ENCODE measurements around the gene FAM199X. TPM values are rescaled to one million over a fixed set of nuclear protein-coding genes. Genes with fewer than 3 reads are reported as not detected.
"Not testable (repeated sequence)": the region's sequence is repeated elsewhere in the genome, so short reads cannot be mapped to it uniquely, and the experiment has no call there.

The FAM199X gene
- total and polyA plus RNA-seq, 2 donors from 2014 or later, result 12.6 to 37.4 TPM

DNA sequence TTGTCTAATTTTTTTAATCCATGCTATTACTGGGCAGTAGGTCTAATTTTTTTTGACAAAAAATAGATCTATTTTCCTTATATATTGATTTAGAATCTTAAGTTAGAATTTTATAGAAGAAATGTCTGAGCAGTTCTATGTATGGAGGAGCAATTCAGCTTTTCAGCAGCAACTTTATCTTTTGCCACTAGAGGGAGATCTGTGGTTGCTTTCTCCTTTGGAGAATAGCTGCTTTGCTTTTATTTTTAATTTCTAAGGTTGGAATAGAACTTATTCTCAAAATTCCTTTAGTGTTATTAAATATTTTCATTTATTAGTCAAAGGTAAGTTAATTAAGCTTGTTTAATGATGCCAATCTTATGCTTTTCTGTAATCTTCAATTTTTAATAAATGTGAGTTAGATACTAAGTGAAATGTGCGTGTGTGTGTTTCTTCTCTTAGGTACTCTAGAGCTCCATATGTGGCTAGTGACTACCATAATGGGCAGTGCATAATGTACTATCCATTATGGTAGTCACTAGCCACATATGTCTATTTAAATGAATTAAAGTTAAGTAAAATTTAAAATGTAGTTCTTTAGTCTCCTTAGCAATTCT, 29.3 kb downstream of the FAM199X start:
- intact Hi-C loops (cut with DNase I), result no loop called here
- H3K4me1 ChIP-seq (ENCODE audit: control insufficient read depth in 2 of 3, insufficient read depth in 2 of 3, low read depth in 1 of 3, low read length in 3 of 3), result no peaks in the 10 kb centered on the region

GRCh38 chrX:104205548-104205947, 39.3 kb downstream of the FAM199X start:
- H3K36me3 ChIP-seq (ENCODE audit: control insufficient read depth in 2 of 3, insufficient read depth in 3 of 3, low read length in 3 of 3), result peaks cover 0 to 3% (median 0%) of the 10 kb centered on the region in 3 donors
- no peak for TF ChIP-seq CTCF (IDR thresholded peaks at IDR 0.05; ENCODE audit: borderline replicate concordance, extremely low read depth, insufficient read depth)
- no peaks in the 10 kb centered on the region for H3K4me1 ChIP-seq (ENCODE audit: control insufficient read depth in 2 of 3, insufficient read depth in 2 of 3, low read depth in 1 of 3, low read length in 3 of 3)
- no peak overlapping the region for H3K4me3 ChIP-seq (ENCODE audit: low read length in 3 of 3)
- H3K27ac ChIP-seq (ENCODE audit: low read depth in 2 of 2, low read length in 2 of 2), result no peak overlapping the region
- peaks cover 2% of the 10 kb centered on the region for H3K27me3 ChIP-seq (ENCODE audit: control insufficient read depth, insufficient read depth, low read length)
- H3K9ac ChIP-seq (ENCODE audit: low read length in 3 of 3), result no peak overlapping the region
- no peaks in the 10 kb centered on the region for H3K9me3 ChIP-seq (ENCODE audit: control insufficient read depth in 2 of 3, insufficient read depth in 1 of 3, low read length in 3 of 3)
- no peak for FAIRE-seq
- no peak for DNase-seq
- intact Hi-C loops (cut with DNase I), result no loop called here

More for the DNA sequence above, 29.3 kb downstream of the FAM199X start:
- peak; percentile 47 for TF ChIP-seq CTCF (IDR thresholded peaks at IDR 0.05; ENCODE audit: borderline replicate concordance, extremely low read depth, insufficient read depth)
- Histone ChIP-seq H3K27me3 (ENCODE audit: control insufficient read depth, insufficient read depth, low read length) (no peaks in the 10 kb centered on the region), H3K36me3 (ENCODE audit: control insufficient read depth in 2 of 3, insufficient read depth in 3 of 3, low read length in 3 of 3) (peaks cover 0 to 3% (median 0%) of the 10 kb centered on the region in 3 donors), H3K9ac (ENCODE audit: low read length in 3 of 3) (no peak overlapping the region), H3K9me3 (ENCODE audit: control insufficient read depth in 2 of 3, insufficient read depth in 1 of 3, low read length in 3 of 3) (no peaks in the 10 kb centered on the region), H3K27ac (ENCODE audit: low read depth in 2 of 2, low read length in 2 of 2) (no peak overlapping the region), H3K4me3 (ENCODE audit: low read length in 3 of 3) (no peak overlapping the region)
- FAIRE-seq, result peak; percentile 99
- DNase-seq, result peak in 2 of 5 donors; percentile 36 to 43

DNA sequence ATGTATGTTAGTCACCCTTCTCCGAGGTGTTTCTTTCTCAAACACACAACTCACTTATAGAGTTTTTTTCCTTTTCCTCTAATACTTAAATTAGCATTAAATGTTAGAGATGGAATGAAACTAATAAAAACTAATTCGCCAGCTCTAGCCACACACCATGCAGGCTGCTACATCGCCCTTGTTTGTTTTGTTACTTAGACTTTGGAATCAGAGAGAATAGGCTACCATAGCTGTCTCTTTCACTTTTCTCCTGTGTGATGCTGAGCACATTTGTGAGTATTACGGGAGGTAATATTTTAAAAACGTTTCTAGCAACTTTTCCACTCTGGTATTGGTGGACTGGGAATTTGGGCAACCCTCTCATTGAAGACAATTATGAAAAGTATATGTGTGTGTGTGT, 44.9 kb downstream of the FAM199X start:
- Histone ChIP-seq H3K9me3 (ENCODE audit: control insufficient read depth in 2 of 3, insufficient read depth in 1 of 3, low read length in 3 of 3) (no peaks in the 10 kb centered on the region), H3K36me3 (ENCODE audit: control insufficient read depth in 2 of 3, insufficient read depth in 3 of 3, low read length in 3 of 3) (no peaks in the 10 kb centered on the region), H3K27ac (ENCODE audit: low read depth in 2 of 2, low read length in 2 of 2) (no peak overlapping the region), H3K27me3 (ENCODE audit: control insufficient read depth, insufficient read depth, low read length) (no peaks in the 10 kb centered on the region), H3K4me1 (ENCODE audit: control insufficient read depth in 2 of 3, insufficient read depth in 2 of 3, low read depth in 1 of 3, low read length in 3 of 3) (no peaks in the 10 kb centered on the region), H3K4me3 (ENCODE audit: low read length in 3 of 3) (no peak overlapping the region), H3K9ac (ENCODE audit: low read length in 3 of 3) (no peak overlapping the region)
- intact Hi-C loops (cut with DNase I), result no loop called here
- no peak for TF ChIP-seq CTCF (IDR thresholded peaks at IDR 0.05; ENCODE audit: borderline replicate concordance, extremely low read depth, insufficient read depth)
- FAIRE-seq (no peak), DNase-seq (no peak)

GRCh38 chrX:104230060-104230459, 63.8 kb downstream of the FAM199X start:
- not testable (repeated sequence) for FAIRE-seq

More at GRCh38 chrX:104230060-104230459, 63.8 kb downstream of the FAM199X start:
- H3K27ac ChIP-seq (ENCODE audit: low read depth in 2 of 2, low read length in 2 of 2); H3K27me3 ChIP-seq (ENCODE audit: control insufficient read depth, insufficient read depth, low read length); intact Hi-C loops (cut with DNase I); H3K4me3 ChIP-seq (ENCODE audit: low read length in 3 of 3); DNase-seq; H3K4me1 ChIP-seq (ENCODE audit: control insufficient read depth in 2 of 3, insufficient read depth in 2 of 3, low read depth in 1 of 3, low read length in 3 of 3); H3K36me3 ChIP-seq (ENCODE audit: control insufficient read depth in 2 of 3, insufficient read depth in 3 of 3, low read length in 3 of 3); H3K9me3 ChIP-seq (ENCODE audit: control insufficient read depth in 2 of 3, insufficient read depth in 1 of 3, low read length in 3 of 3); H3K9ac ChIP-seq (ENCODE audit: low read length in 3 of 3): not testable (repeated sequence)

Other genes starting within 250 kb of the FAM199X start
- gene TMSB15B, start 203.8 kb upstream of the FAM199X start, total RNA-seq, result 2.0 TPM
- gene TMSB15B, start 203.8 kb upstream of the FAM199X start, polyA plus RNA-seq (ENCODE audit: insufficient read depth, low read depth, low replicate concordance), result 1.7 TPM
- gene H2BW1, start 152.7 kb upstream of the FAM199X start, total RNA-seq, result not detected
- not detected for gene H2BW1, start 152.7 kb upstream of the FAM199X start, polyA plus RNA-seq (ENCODE audit: insufficient read depth, low read depth, low replicate concordance)
- not detected for gene H2BW2, start 126.5 kb upstream of the FAM199X start, total RNA-seq
- gene H2BW2, start 126.5 kb upstream of the FAM199X start, polyA plus RNA-seq (ENCODE audit: insufficient read depth, low read depth, low replicate concordance), result not detected
- 1.5 TPM for gene TMSB15C, start 90.2 kb upstream of the FAM199X start, total RNA-seq
- gene TMSB15C, start 90.2 kb upstream of the FAM199X start, polyA plus RNA-seq (ENCODE audit: insufficient read depth, low read depth, low replicate concordance), result 0.28 TPM
- gene ZCCHC18, start 53.9 kb upstream of the FAM199X start, total RNA-seq, result 0.79 TPM
- gene ZCCHC18, start 53.9 kb upstream of the FAM199X start, polyA plus RNA-seq (ENCODE audit: insufficient read depth, low read depth, low replicate concordance), result 3.3 TPM
- 12.1 TPM for gene SLC25A53, start 9.4 kb upstream of the FAM199X start, total RNA-seq
- gene SLC25A53, start 9.4 kb upstream of the FAM199X start, polyA plus RNA-seq (ENCODE audit: insufficient read depth, low read depth, low replicate concordance), result 5.0 TPM
- not detected for gene ESX1, start 88.5 kb downstream of the FAM199X start, total RNA-seq
- gene ESX1, start 88.5 kb downstream of the FAM199X start, polyA plus RNA-seq (ENCODE audit: insufficient read depth, low read depth, low replicate concordance), result not detected